ENCODE measurements around the gene FSTL5. TPM values are rescaled to one million over a fixed set of nuclear protein-coding genes. Genes with fewer than 3 reads are reported as not detected.

FSTL5 gene
- total and polyA plus RNA-seq, 2 of the 13 experiments (the other 11 are each of a cell fraction or from before 2014, with no cell fraction given) = 0.03 to 0.07 TPM

DNA sequence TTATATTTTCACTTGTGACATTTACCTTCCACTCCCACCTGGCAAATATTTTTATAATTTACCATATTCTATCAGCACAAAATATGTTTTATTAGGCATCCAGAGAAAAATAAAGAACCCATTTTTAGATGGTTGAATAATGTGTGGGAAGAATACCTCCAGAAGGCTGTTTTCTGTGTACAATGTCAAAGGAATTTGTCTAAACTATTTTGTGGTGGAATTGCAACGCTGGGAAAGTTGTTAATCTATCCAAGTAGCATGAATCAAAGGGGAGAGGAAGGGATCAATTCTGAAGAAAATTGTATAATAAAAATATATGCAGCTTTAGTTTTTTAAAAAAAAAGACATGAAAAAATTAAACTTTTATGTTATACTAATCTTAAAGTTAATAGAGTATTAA is 706.5 kb downstream of the FSTL5 start (continued):
- TF ChIP-seq, protein P1, sequence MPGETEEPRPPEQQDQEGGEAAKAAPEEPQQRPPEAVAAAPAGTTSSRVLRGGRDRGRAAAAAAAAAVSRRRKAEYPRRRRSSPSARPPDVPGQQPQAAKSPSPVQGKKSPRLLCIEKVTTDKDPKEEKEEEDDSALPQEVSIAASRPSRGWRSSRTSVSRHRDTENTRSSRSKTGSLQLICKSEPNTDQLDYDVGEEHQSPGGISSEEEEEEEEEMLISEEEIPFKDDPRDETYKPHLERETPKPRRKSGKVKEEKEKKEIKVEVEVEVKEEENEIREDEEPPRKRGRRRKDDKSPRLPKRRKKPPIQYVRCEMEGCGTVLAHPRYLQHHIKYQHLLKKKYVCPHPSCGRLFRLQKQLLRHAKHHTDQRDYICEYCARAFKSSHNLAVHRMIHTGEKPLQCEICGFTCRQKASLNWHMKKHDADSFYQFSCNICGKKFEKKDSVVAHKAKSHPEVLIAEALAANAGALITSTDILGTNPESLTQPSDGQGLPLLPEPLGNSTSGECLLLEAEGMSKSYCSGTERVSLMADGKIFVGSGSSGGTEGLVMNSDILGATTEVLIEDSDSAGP (CRISPR knock-in tag; IDR thresholded peaks at IDR 0.05; ENCODE audit: borderline replicate concordance) = no peak
- TF ChIP-seq ZFP36L1 (CRISPR knock-in tag; IDR thresholded peaks at IDR 0.05) = no peak

DNA sequence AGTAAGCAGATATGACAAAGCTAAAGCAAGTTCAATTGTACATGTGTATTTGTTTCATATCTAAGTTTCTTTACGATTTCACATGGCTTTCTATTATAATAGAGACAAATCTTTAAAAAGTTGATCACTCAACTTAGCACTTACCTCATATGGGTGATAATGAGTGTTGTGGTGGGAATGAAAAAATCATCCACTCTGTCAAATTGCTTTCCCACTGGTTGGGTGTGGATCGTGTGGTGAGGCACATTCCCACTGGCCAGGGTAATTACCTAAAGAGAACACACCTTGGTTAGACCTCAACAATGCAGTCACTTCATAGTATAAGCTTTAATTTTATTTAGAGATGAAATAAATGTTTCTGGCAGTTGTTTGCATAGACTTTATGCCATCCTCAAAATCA is 708.9 kb downstream of the FSTL5 start:
- FAIRE-seq = no peak
- no TSS peak for BruUV-seq (replicated peaks)
- TF ChIP-seq SMAD3 (CRISPR knock-in tag; IDR thresholded peaks at IDR 0.05) (no peak), NRL (CRISPR knock-in tag; IDR thresholded peaks at IDR 0.05; ENCODE audit: borderline replicate concordance) (no peak), FOSL2 (CRISPR knock-in tag; IDR thresholded peaks at IDR 0.05) (no peak), GATAD1 (CRISPR knock-in tag; IDR thresholded peaks at IDR 0.05) (no peak), PRPF4 (IDR thresholded peaks at IDR 0.05; ENCODE audit: low read depth, low read length, poor library complexity, severe bottlenecking) (no peak), ZNF547 (CRISPR knock-in tag; IDR thresholded peaks at IDR 0.05) (no peak), ATF1 (CRISPR knock-in tag; IDR thresholded peaks at IDR 0.05) (no peak), AHR (CRISPR knock-in tag; IDR thresholded peaks at IDR 0.05) (no peak), ZSCAN12 (CRISPR knock-in tag; IDR thresholded peaks at IDR 0.05) (no peak)
- TF ChIP-seq, protein P2, sequence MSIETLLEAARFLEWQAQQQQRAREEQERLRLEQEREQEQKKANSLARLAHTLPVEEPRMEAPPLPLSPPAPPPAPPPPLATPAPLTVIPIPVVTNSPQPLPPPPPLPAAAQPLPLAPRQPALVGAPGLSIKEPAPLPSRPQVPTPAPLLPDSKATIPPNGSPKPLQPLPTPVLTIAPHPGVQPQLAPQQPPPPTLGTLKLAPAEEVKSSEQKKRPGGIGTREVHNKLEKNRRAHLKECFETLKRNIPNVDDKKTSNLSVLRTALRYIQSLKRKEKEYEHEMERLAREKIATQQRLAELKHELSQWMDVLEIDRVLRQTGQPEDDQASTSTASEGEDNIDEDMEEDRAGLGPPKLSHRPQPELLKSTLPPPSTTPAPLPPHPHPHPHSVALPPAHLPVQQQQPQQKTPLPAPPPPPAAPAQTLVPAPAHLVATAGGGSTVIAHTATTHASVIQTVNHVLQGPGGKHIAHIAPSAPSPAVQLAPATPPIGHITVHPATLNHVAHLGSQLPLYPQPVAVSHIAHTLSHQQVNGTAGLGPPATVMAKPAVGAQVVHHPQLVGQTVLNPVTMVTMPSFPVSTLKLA (IDR thresholded peaks at IDR 0.05) = no peak
- Histone ChIP-seq H3K79me2 (ENCODE audit: insufficient read depth, low read length) (no peaks in the 10 kb centered on the region), H3K27ac (ENCODE audit: extremely low read length, insufficient read depth, low read length) (no peak overlapping the region), H4K20me1 (ENCODE audit: insufficient read depth, low read length) (no peaks in the 10 kb centered on the region), H3K4me3 (replicated peaks in 1 of 3; ENCODE audit: insufficient read depth in 1 of 3, low read depth in 2 of 3, low read length in 3 of 3) (no peak overlapping the region), H3K4me1 (ENCODE audit: insufficient read depth, low read length) (no peaks in the 10 kb centered on the region), H3K27me3 (ENCODE audit: control insufficient read depth in 1 of 2, insufficient read depth in 2 of 2, low read length in 2 of 2) (no peaks in the 10 kb centered on the region), H3K9ac (ENCODE audit: insufficient read depth, low read depth, low read length) (no peak overlapping the region), H3K4me2 (ENCODE audit: low read depth, low read length) (no peak overlapping the region), H2AFZ (ENCODE audit: low read length) (no peak overlapping the region), H3K36me3 (replicated peaks in 1 of 2; ENCODE audit: control insufficient read depth in 1 of 2, insufficient read depth in 2 of 2, low read length in 2 of 2) (no peaks in the 10 kb centered on the region), H3K9me3 (ENCODE audit: low read length) (no peaks in the 10 kb centered on the region)
- no peak for DNase-seq (ENCODE audit: low spot score)
- in situ Hi-C loops (cut with HindIII; ENCODE audit: extremely low pct_ligation_motif_present, low pct_unique_long_range_greater_than_20kb) (no loop called here), intact Hi-C loops (cut with micrococcal nuclease; ENCODE audit: unreplicated experiment) (no loop called here)
- no peak for ATAC-seq
- ChIA-PET CTCF (ENCODE audit: low intra/inter-chr PET ratio, low total read pairs) (no interaction called here), POLR2A (no interaction called here)
- whole genome bisulfite sequencing (ENCODE audit: low lambda C conversion rate) = 1% methylated on average over 2 of the region's 2 CpGs
